Stimulated activated CD4-positive, alpha-beta T cell treated with anti-CD3 and anti-CD28 coated beads, TNF-alpha, amount 100 ng/mL, for 48 hours (primary cell): Measurements from ENCODE around the gene MYL11.
A peak's percentile ranks its signal among the peaks of the same experiment; 100 is the strongest.
"Not testable (repeated sequence)": the region's sequence is repeated elsewhere in the genome, so short reads cannot be mapped to it uniquely, and the experiment has no call there.

Experiments
- DNase-seq, 3 donors: peaks; one replicate each; pipeline ENCODE4 v3.0.0-alpha.2; 2020; ENCODE audit warnings: low read depth in 3 of 3

The MYL11 gene

GRCh38 chr16:30374538-30374937, at the start of gene MYL11:
MYL11 (plus strand) TSS chr16:30374802; CDS start chr16:30374858, 56 bp downstream.
- no peak for DNase-seq

- peak; percentile 64 to 80 (median 78) for DNase-seq
Observed at GRCh38 chr16:30334473-30334989, 40.1 kb upstream of the MYL11 start.

- peak; percentile 68 to 76 (median 75) for DNase-seq
Observed at GRCh38 chr16:30335028-30335597, 39.5 kb upstream of the MYL11 start.

- DNase-seq: no peak
Observed at GRCh38 chr16:30335598-30336474, 38.8 kb upstream of the MYL11 start.

GRCh38 chr16:30337964-30338357, 36.6 kb upstream of the MYL11 start:
- not testable (repeated sequence) for DNase-seq

- not testable (repeated sequence) for DNase-seq
Observed at GRCh38 chr16:30338715-30339114, 35.9 kb upstream of the MYL11 start.

GRCh38 chr16:30340621-30341020, 34.0 kb upstream of the MYL11 start:
- no peak for DNase-seq

- DNase-seq: not testable (repeated sequence)
Observed at GRCh38 chr16:30341971-30342370, 32.6 kb upstream of the MYL11 start.

- DNase-seq: no peak
Observed at GRCh38 chr16:30342751-30343490, 31.7 kb upstream of the MYL11 start.

GRCh38 chr16:30343491-30343820, 31.1 kb upstream of the MYL11 start:
- not testable (repeated sequence) for DNase-seq

GRCh38 chr16:30346286-30346685, 28.3 kb upstream of the MYL11 start:
- no peak for DNase-seq

- DNase-seq: no peak
Observed at GRCh38 chr16:30348113-30348512, 26.5 kb upstream of the MYL11 start.

GRCh38 chr16:30348929-30349328, 25.7 kb upstream of the MYL11 start:
- DNase-seq: no peak

- DNase-seq: no peak
Observed at GRCh38 chr16:30349675-30350074, 24.9 kb upstream of the MYL11 start.

GRCh38 chr16:30350134-30350871, 24.3 kb upstream of the MYL11 start:
- DNase-seq: no peak

- DNase-seq: no peak
Observed at GRCh38 chr16:30351001-30351441, 23.6 kb upstream of the MYL11 start.

- DNase-seq: no peak
Observed at GRCh38 chr16:30351586-30352419, 22.8 kb upstream of the MYL11 start.

GRCh38 chr16:30352488-30353401, 21.9 kb upstream of the MYL11 start:
- DNase-seq: no peak

- no peak for DNase-seq
Observed at GRCh38 chr16:30353438-30354129, 21.0 kb upstream of the MYL11 start.
